A549 (cell line): ENCODE measurements around the gene ANKMY2.

Experiments used
- BCL3 ChIP-seq: fragments of >200 bp; sonication (Bioruptor Twin); formaldehyde crosslinking; IDR thresholded peaks from 3 replicates; pipeline ENCODE4 v1.6.1; 2016
- CTCF ChIP-seq: fragments of >200 bp; sonication (Bioruptor Twin); formaldehyde crosslinking; IDR thresholded peaks from 3 replicates; pipeline ENCODE4 v1.5.1; 2016
- EP300 ChIP-seq, 2 experiments: fragments of >200 bp; sonication (Bioruptor Twin); formaldehyde crosslinking; IDR thresholded peaks; 2 replicates in 1 of 2; 3 replicates in 1 of 2; pipeline ENCODE4 v1.6.1; 2016 to 2017
- FOSL2 ChIP-seq, 2 experiments: fragments of 450-650 bp in 1 of 2; fragments of >200 bp in 1 of 2; sonication (Bioruptor Twin) in 1 of 2; formaldehyde crosslinking; IDR thresholded peaks; 2 replicates each; pipeline versions ENCODE4 v1.5.0 to v1.6.1; 2016 to 2020; ENCODE audit warnings: mild to moderate bottlenecking in 1 of 2, moderate library complexity in 1 of 2
- HEYL ChIP-seq: fragments of 250-450 bp; sonication (Bioruptor Pico); IDR thresholded peaks from 2 replicates; pipeline ENCODE4 v1.8.0; 2021; ENCODE audit warnings: mild to moderate bottlenecking, moderate library complexity
- HMGXB4 ChIP-seq: fragments of 250-450 bp; sonication (Bioruptor Pico); IDR thresholded peaks from 2 replicates; pipeline ENCODE4 v1.5.0; 2021; ENCODE audit warnings: mild to moderate bottlenecking, moderate library complexity, borderline replicate concordance
- MYC ChIP-seq: IDR thresholded peaks from 2 replicates; pipeline ENCODE4 v1.6.1; 2012; ENCODE audit warnings: mild to moderate bottlenecking, inconsistent platforms, low read length, improper control_type of control experiment, borderline replicate concordance
- POLR2A ChIP-seq: IDR thresholded peaks from 2 replicates; pipeline ENCODE4 v1.6.1; 2012; ENCODE audit warnings: mild to moderate bottlenecking, low read length

GRCh38 chr7:16650266-16650665 is 4.7 kb upstream of the ANKMY2 start:
- TF ChIP-seq CTCF (no peak), FOSL2 (IDR thresholded peaks at IDR 0.05) (no peak), FOSL2 (CRISPR knock-in tag; IDR thresholded peaks at IDR 0.05) (no peak), MYC (no peak), POLR2A (no peak), HMGXB4 (CRISPR knock-in tag) (no peak), HEYL (CRISPR knock-in tag) (no peak), BCL3 (no peak), EP300 (IDR thresholded peaks at IDR 0.05) (no peak)
